ENCODE results near the gene RAB27A. TPM values are rescaled to one million over a fixed set of nuclear protein-coding genes. Genes with fewer than 3 reads are reported as not detected.

The RAB27A gene
- total RNA-seq, 4 donors from 2014 or later: 1.1 to 3.2 (median 1.8) TPM

DNA sequence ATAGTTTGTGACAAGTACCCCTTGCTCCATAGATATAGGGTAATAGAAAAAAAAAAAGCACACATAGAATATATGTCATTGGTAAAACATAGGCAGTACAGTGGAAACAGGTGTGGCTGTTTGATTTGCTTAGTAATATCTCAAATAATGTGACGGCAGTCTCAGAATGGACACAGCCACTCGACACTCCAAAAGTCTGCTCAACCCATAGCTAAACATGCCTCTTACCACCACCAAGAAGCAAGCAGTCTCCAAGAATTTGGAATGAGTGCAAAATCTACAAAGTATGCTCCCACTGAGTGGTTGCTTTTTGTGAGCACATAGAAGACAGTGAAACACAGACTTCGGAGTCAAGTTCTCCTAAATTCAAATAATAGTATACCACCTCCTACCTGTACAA lies 43.0 kb downstream of the RAB27A start:
- TF ChIP-seq, protein P1, sequence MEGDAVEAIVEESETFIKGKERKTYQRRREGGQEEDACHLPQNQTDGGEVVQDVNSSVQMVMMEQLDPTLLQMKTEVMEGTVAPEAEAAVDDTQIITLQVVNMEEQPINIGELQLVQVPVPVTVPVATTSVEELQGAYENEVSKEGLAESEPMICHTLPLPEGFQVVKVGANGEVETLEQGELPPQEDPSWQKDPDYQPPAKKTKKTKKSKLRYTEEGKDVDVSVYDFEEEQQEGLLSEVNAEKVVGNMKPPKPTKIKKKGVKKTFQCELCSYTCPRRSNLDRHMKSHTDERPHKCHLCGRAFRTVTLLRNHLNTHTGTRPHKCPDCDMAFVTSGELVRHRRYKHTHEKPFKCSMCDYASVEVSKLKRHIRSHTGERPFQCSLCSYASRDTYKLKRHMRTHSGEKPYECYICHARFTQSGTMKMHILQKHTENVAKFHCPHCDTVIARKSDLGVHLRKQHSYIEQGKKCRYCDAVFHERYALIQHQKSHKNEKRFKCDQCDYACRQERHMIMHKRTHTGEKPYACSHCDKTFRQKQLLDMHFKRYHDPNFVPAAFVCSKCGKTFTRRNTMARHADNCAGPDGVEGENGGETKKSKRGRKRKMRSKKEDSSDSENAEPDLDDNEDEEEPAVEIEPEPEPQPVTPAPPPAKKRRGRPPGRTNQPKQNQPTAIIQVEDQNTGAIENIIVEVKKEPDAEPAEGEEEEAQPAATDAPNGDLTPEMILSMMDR (IDR thresholded peaks at IDR 0.05 in 4 of 5, conservative IDR thresholded peaks at IDR 0.05 in 1 of 5): no peak
- TF ChIP-seq POLR2A (IDR thresholded peaks at IDR 0.05): no peak
- ATAC-seq: no peak
- Histone ChIP-seq H3K4me3 (no peak overlapping the region), H3K36me3 (no peaks in the 10 kb centered on the region), H3K9me3 (no peaks in the 10 kb centered on the region), H3K4me1 (no peaks in the 10 kb centered on the region), H3K27me3 (no peaks in the 10 kb centered on the region), H3K27ac (no peak overlapping the region)
- in situ Hi-C loops (cut with MboI; ENCODE audit: low sequenced_read_pairs in 4 of 4): no loop called here
- intact Hi-C loops (cut with DNase I; ENCODE audit: low total_unique reads): no loop called here
- no peak for DNase-seq

DNA sequence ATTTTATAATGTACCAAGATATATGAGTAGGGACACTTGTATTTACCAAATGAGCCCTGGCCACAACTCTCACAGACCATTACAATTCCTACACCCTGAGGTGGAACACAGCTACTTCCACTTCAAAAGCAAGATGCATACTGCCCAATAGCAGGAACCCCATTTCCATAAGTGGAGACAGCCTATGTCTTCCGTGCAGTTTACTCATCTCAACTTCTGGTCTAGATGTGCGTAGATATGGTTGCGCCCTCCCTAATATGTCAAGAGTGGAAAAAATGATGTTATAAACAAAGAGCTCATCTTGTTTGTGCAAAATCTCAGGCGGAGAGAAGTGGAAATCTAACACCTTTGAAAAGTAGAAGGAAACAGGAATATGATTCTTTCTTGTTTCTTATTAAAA lies 44.6 kb downstream of the RAB27A start:
- Histone ChIP-seq H3K36me3 (no peaks in the 10 kb centered on the region), H3K27me3 (no peaks in the 10 kb centered on the region), H3K4me3 (no peak overlapping the region), H3K27ac (no peak overlapping the region), H3K4me1 (no peaks in the 10 kb centered on the region), H3K9me3 (no peaks in the 10 kb centered on the region)
- no peak for ATAC-seq
- no peak for DNase-seq
- intact Hi-C loops (cut with DNase I; ENCODE audit: low total_unique reads): no loop called here
- no peak for TF ChIP-seq POLR2A (IDR thresholded peaks at IDR 0.05)
- TF ChIP-seq, protein P1 (IDR thresholded peaks at IDR 0.05 in 4 of 5, conservative IDR thresholded peaks at IDR 0.05 in 1 of 5): no peak
- in situ Hi-C loops (cut with MboI; ENCODE audit: low sequenced_read_pairs in 4 of 4): no loop called here

DNA sequence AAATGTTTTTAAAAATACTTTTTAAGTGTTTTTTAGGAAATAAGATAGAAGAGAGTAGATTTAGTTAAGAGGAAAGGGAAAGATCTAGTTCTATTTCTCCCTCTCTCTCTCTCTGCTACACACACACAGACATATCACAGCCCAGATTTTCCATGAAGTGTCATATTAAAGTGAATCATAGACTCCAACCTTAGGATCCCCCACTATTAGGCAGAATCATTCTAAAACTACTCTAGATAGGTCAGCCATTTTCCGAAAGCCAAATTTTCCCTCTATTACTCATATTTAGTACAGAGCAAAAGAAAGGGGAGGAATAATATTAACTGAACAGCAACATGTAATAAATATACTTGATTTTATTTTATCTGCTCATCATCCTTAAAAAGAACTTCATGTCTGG lies 47.7 kb downstream of the RAB27A start:
- no peak for TF ChIP-seq POLR2A (IDR thresholded peaks at IDR 0.05)
- TF ChIP-seq, protein P1 (IDR thresholded peaks at IDR 0.05 in 4 of 5, conservative IDR thresholded peaks at IDR 0.05 in 1 of 5): no peak
- Histone ChIP-seq H3K27me3 (no peaks in the 10 kb centered on the region), H3K9me3 (no peaks in the 10 kb centered on the region), H3K27ac (no peak overlapping the region), H3K4me3 (no peak overlapping the region), H3K36me3 (no peaks in the 10 kb centered on the region), H3K4me1 (no peaks in the 10 kb centered on the region)
- ATAC-seq (no peak), DNase-seq (no peak)
- intact Hi-C loops (cut with DNase I; ENCODE audit: low total_unique reads) (no loop called here), in situ Hi-C loops (cut with MboI; ENCODE audit: low sequenced_read_pairs in 4 of 4) (no loop called here)

DNA sequence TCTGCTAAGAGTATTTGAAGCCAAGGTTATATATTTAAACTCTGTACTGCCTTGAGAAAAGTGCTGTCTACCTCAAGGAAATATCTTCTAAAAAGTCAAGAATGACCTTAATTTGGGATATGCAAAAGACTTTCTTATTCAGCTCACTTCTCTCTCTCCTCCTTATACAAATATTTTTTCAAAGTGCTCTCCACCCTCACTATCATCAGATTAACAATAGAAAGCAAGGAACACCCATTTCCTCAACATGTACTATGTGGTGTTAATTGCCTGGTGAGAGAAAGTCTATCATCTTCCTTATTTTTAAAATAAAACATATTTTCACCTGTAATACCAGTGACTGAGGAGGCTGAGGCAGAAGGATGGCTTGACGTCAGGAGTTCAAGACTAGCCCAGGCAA lies 48.4 kb downstream of the RAB27A start:
- intact Hi-C loops (cut with DNase I; ENCODE audit: low total_unique reads): no loop called here
- TF ChIP-seq POLR2A (IDR thresholded peaks at IDR 0.05): no peak
- TF ChIP-seq, protein P1 (IDR thresholded peaks at IDR 0.05 in 4 of 5, conservative IDR thresholded peaks at IDR 0.05 in 1 of 5): no peak
- DNase-seq (no peak), ATAC-seq (no peak)
- Histone ChIP-seq H3K4me3 (no peak overlapping the region), H3K27ac (no peak overlapping the region), H3K9me3 (no peaks in the 10 kb centered on the region), H3K4me1 (no peaks in the 10 kb centered on the region), H3K36me3 (no peaks in the 10 kb centered on the region), H3K27me3 (no peaks in the 10 kb centered on the region)
- in situ Hi-C loops (cut with MboI; ENCODE audit: low sequenced_read_pairs in 4 of 4): no loop called here

GRCh38 chr15:55240125-55240760 lies 49.4 kb downstream of the RAB27A start:
- no peaks in the 10 kb centered on the region for H3K4me1 ChIP-seq
- H3K9me3 ChIP-seq: no peaks in the 10 kb centered on the region
- H3K27ac ChIP-seq: no peak overlapping the region
- TF ChIP-seq POLR2A (IDR thresholded peaks at IDR 0.05): no peak
- TF ChIP-seq, protein P1 (IDR thresholded peaks at IDR 0.05 in 4 of 5, conservative IDR thresholded peaks at IDR 0.05 in 1 of 5): no peak
- intact Hi-C loops (cut with DNase I; ENCODE audit: low total_unique reads) (no loop called here), in situ Hi-C loops (cut with MboI; ENCODE audit: low sequenced_read_pairs in 4 of 4) (no loop called here)
- H3K36me3 ChIP-seq: no peaks in the 10 kb centered on the region
- no peaks in the 10 kb centered on the region for H3K27me3 ChIP-seq
- ATAC-seq (no peak), DNase-seq (no peak)
- no peak overlapping the region for H3K4me3 ChIP-seq

Measured in gastrocnemius medialis (tissue), 4 donors.